GM12878 (cell line): ENCODE data around the gene PTGIS. TPM values are rescaled to one million over a fixed set of nuclear protein-coding genes. Genes with fewer than 3 reads are reported as not detected.

Source experiments
- ATAC-seq: fragments of 200-7000 bp; cut with Tn5 transposase; 3 replicates; pipeline ENCODE4 v1.9.1; 2020; ENCODE audit warnings: mild to moderate bottlenecking, moderate library complexity
- BruUV-seq: library from RNA; stranded (reverse); fragments of 400-500 nt; replicated peaks from 2 replicates; lab custom pipeline; 2021; lab: Mats Ljungman, UMichigan
- CTCF ChIA-PET: fragments of 300-600 bp; sonication (Branson Sonifier 250); formaldehyde crosslinking; extraction: SDS; loops from one replicate; lab custom pipeline; 2021; ENCODE audit warnings: inconsistent platforms; lab: Yijun Ruan, JAX
- POLR2A ChIA-PET: fragments of 350-600 bp; formaldehyde crosslinking; extraction: SDS; loops from one replicate; lab custom pipeline; 2021; ENCODE audit warnings: inconsistent platforms; lab: Charles Lee
- RAD21 ChIA-PET: fragments of 300-600 bp; sonication (Branson Sonifier 250); formaldehyde crosslinking; loops from one replicate; lab custom pipeline; 2023; ENCODE audit warnings: antibody characterized with exemption; ENCODE audit not compliant: unreplicated experiment; lab: Charles Lee
- SMC1A ChIA-PET: fragments of 300-600 bp; sonication (Branson Sonifier 250); formaldehyde crosslinking; loops from one replicate; lab custom pipeline; 2023; ENCODE audit not compliant: unreplicated experiment, uncharacterized antibody; lab: Charles Lee
- DNase-seq: peaks from one replicate; pipeline ENCODE4 v3.0.0-alpha.2; 2011; ENCODE audit warnings: low read depth, low spot score
- FAIRE-seq: peaks from 3 replicates; lab custom pipeline; 2011; peaks lifted over from hg19 to GRCh38; lab: Jason Lieb, UNC
- H2AFZ ChIP-seq: 2 replicates; pipeline ENCODE4 v1.6.0; 2011; ENCODE audit warnings: low read depth, low read length, control low read depth; ENCODE audit not compliant: control insufficient read depth
- H3K27ac ChIP-seq: 2 replicates; pipeline ENCODE4 v1.5.1; 2011; ENCODE audit warnings: control low read depth; ENCODE audit not compliant: control insufficient read depth, insufficient read depth
- H3K27me3 ChIP-seq, 2 experiments: replicated peaks in 1 of 2; 2 replicates each; pipeline versions ENCODE4 v1.6.0 to v1.6.1; 2011; ENCODE audit warnings: low read length in 1 of 2; ENCODE audit not compliant: control insufficient read depth in 2 of 2, insufficient read depth in 2 of 2
- H3K36me3 ChIP-seq, 2 experiments: 2 replicates each; pipeline ENCODE4 v1.5.1; 2011; ENCODE audit warnings: low read length in 1 of 2; ENCODE audit not compliant: control insufficient read depth in 2 of 2, insufficient read depth in 2 of 2
- H3K4me1 ChIP-seq: 2 replicates; pipeline ENCODE4 v1.6.1; 2011; ENCODE audit warnings: mild to moderate bottlenecking, low read length, moderate library complexity, mixed read lengths; ENCODE audit not compliant: control insufficient read depth, insufficient read depth
- H3K4me2 ChIP-seq: 2 replicates; pipeline ENCODE4 v1.6.0; 2011; ENCODE audit warnings: control low read depth; ENCODE audit not compliant: control insufficient read depth, insufficient read depth
- H3K4me3 ChIP-seq: fragments of 200-600 bp; sonication (generic); 2 replicates; pipeline ENCODE4 v1.5.1; 2016
- H3K79me2 ChIP-seq: 2 replicates; pipeline ENCODE4 v1.6.0; 2011; ENCODE audit warnings: low read length; ENCODE audit not compliant: control insufficient read depth, insufficient read depth
- H3K9ac ChIP-seq: 2 replicates; pipeline ENCODE4 v1.8.0; 2011; ENCODE audit warnings: low read length, control low read depth, mixed read lengths; ENCODE audit not compliant: control insufficient read depth, insufficient read depth
- H3K9me3 ChIP-seq: replicated peaks from 3 replicates; pipeline ENCODE4 v1.5.1; 2011; ENCODE audit warnings: mild to moderate bottlenecking, low read length; ENCODE audit not compliant: control insufficient read depth, insufficient read depth
- H4K20me1 ChIP-seq: 2 replicates; pipeline ENCODE4 v1.6.0; 2011; ENCODE audit not compliant: control insufficient read depth, insufficient read depth
- JUNB ChIP-seq: IDR thresholded peaks from 2 replicates; pipeline ENCODE4 v1.6.1; 2016; ENCODE audit warnings: antibody characterized with exemption, mild to moderate bottlenecking
- RFX5 ChIP-seq: IDR thresholded peaks from 2 replicates; pipeline ENCODE4 v1.6.1; 2011; ENCODE audit warnings: low read depth, low read length, improper control_type of control experiment
- TARDBP ChIP-seq: IDR thresholded peaks from 2 replicates; pipeline ENCODE4 v1.6.1; 2016; ENCODE audit warnings: borderline replicate concordance
- WGBS: methylation state at CpG from one replicate; pipeline ENCODE4 v1.1.6; 2016; ENCODE audit warnings: low lambda C conversion rate; ENCODE audit not compliant: insufficient replicate concordance, insufficient coverage; ENCODE audit errors: missing lambda C conversion rate; 5-methylcytosine and 5-hydroxymethylcytosine counted together
- in situ Hi-C: fragments of 300-500 bp; cut with MboI; formaldehyde crosslinking; loops from 9 replicates; pipeline ENCODE4 v1.14.3; 2018; ENCODE audit warnings: mixed read lengths
- intact Hi-C: fragments of 100-400 bp; cut with micrococcal nuclease; formaldehyde crosslinking; loops from one replicate; pipeline ENCODE4 v1.14.2; 2022; ENCODE audit not compliant: unreplicated experiment
- polyA plus RNA-seq, 11 experiments: library from polyadenylated mRNA; depleted of rRNA in 4 of 11; unstranded in 6 of 11; stranded (reverse) in 5 of 11; fragments of >200 nt; fragmentation: Nextera tagmentation in 4 of 11; fragmentation: Illumina TruSeq in 1 of 11; extraction: Ambion mirVana in 4 of 11; extraction: Trizol in 1 of 11; gene quantifications; 1 replicate in 1 of 11; 2 replicates in 10 of 11; pipeline versions ENCODE4 v1.2.1 to v1.2.3, GENCODE V29; 2011 to 2016; ENCODE audit warnings: inconsistent platforms in 2 of 11, missing spikeins in 2 of 11, low read depth in 1 of 11
- total RNA-seq, 4 experiments: library from RNA; depleted of rRNA in 3 of 4; stranded (reverse); fragments of >200 nt in 3 of 4; fragmentation: Illumina TruSeq in 1 of 4; extraction: Trizol in 1 of 4; gene quantifications; 2 replicates each; pipeline versions ENCODE4 v1.2.1 to v1.2.3, GENCODE V29; 2013 to 2021
- TF ChIP-seq, protein P1 (sequence below): IDR thresholded peaks from 2 replicates; pipeline ENCODE4 v1.6.1; 2012; ENCODE audit warnings: mild to moderate bottlenecking, low read depth, low read length

The PTGIS gene
- total and polyA plus RNA-seq, 10 of the 15 experiments (the other 5 are each of a cell fraction or from before 2014, with no cell fraction given): 0.10 TPM; not detected in 9

GRCh38 chr20:49583669-49584417 is 15.9 kb upstream of the PTGIS start:
- no peak overlapping the region for H3K4me3 ChIP-seq
- no peak overlapping the region for H3K9ac ChIP-seq
- H4K20me1 ChIP-seq: no peaks in the 10 kb centered on the region
- ATAC-seq: no peak
- POLR2A ChIA-PET: no interaction called here
- TF ChIP-seq JUNB (no peak), RFX5 (no peak), TARDBP (no peak)
- TF ChIP-seq, protein P1, sequence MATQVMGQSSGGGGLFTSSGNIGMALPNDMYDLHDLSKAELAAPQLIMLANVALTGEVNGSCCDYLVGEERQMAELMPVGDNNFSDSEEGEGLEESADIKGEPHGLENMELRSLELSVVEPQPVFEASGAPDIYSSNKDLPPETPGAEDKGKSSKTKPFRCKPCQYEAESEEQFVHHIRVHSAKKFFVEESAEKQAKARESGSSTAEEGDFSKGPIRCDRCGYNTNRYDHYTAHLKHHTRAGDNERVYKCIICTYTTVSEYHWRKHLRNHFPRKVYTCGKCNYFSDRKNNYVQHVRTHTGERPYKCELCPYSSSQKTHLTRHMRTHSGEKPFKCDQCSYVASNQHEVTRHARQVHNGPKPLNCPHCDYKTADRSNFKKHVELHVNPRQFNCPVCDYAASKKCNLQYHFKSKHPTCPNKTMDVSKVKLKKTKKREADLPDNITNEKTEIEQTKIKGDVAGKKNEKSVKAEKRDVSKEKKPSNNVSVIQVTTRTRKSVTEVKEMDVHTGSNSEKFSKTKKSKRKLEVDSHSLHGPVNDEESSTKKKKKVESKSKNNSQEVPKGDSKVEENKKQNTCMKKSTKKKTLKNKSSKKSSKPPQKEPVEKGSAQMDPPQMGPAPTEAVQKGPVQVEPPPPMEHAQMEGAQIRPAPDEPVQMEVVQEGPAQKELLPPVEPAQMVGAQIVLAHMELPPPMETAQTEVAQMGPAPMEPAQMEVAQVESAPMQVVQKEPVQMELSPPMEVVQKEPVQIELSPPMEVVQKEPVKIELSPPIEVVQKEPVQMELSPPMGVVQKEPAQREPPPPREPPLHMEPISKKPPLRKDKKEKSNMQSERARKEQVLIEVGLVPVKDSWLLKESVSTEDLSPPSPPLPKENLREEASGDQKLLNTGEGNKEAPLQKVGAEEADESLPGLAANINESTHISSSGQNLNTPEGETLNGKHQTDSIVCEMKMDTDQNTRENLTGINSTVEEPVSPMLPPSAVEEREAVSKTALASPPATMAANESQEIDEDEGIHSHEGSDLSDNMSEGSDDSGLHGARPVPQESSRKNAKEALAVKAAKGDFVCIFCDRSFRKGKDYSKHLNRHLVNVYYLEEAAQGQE: no peak
- SMC1A ChIA-PET: interaction anchor here (1.0 kb wide), 1 partner anchor 12 kb away, joined by 3 read pairs; no protein-coding TSS in a partner anchor
- no peak overlapping the region for H2AFZ ChIP-seq
- H3K4me2 ChIP-seq: no peak overlapping the region
- in situ Hi-C loops: no loop called here
- no peaks in the 10 kb centered on the region for H3K36me3 ChIP-seq
- H3K4me1 ChIP-seq: no peaks in the 10 kb centered on the region
- H3K9me3 ChIP-seq: no peaks in the 10 kb centered on the region; the same call in 2 of the 3 replicates
- CTCF ChIA-PET: interaction anchor here (1.0 to 1.1 kb wide), 2 partner anchors 27 to 262 kb away, joined by 3 read pairs; no protein-coding TSS in a partner anchor
- WGBS: 54% methylated on average over 12 of the region's 12 CpGs
- no peak for FAIRE-seq
- H3K27me3 ChIP-seq: peaks cover 3 to 8% of the 10 kb centered on the region in 2 experiments; a peak in 2 of 4 replicates
- no peak overlapping the region for H3K27ac ChIP-seq
- BruUV-seq: no TSS peak
- no peak for DNase-seq
- no peaks in the 10 kb centered on the region for H3K79me2 ChIP-seq
- RAD21 ChIA-PET: no interaction called here
- intact Hi-C loops: no loop called here
